DOHH2 (cell line): Measurements from ENCODE around the gene S100A16.

Source experiments
- H3F3A ChIP-seq: fragments of 200-600 bp; sonication (generic), shearing (Covaris generic); 2 replicates; pipeline ENCODE4 v1.6.0; 2016; ENCODE audit warnings: antibody characterized with exemption, mild to moderate bottlenecking; ENCODE audit not compliant: control insufficient read depth, insufficient read depth
- H3K27ac ChIP-seq: fragments of 200-600 bp; sonication (generic); 2 replicates; pipeline ENCODE4 v1.5.1; 2014; ENCODE audit warnings: low read depth, mild to moderate bottlenecking, low read length, moderate library complexity
- H3K27me3 ChIP-seq: fragments of 200-600 bp; sonication (generic); 2 replicates; pipeline ENCODE4 v1.6.1; 2014; ENCODE audit warnings: mild to moderate bottlenecking, low read length, mixed read lengths; ENCODE audit not compliant: control insufficient read depth
- H3K36me3 ChIP-seq: fragments of 200-600 bp; sonication (generic); 2 replicates; pipeline ENCODE4 v1.6.1; 2014; ENCODE audit warnings: mild to moderate bottlenecking, low read length, moderate library complexity, mixed read lengths; ENCODE audit not compliant: control insufficient read depth
- H3K4me1 ChIP-seq: fragments of 200-600 bp; sonication (generic); 2 replicates; pipeline ENCODE4 v1.6.1; 2014; ENCODE audit warnings: mild to moderate bottlenecking, low read length, mixed read lengths; ENCODE audit not compliant: control insufficient read depth
- H3K4me2 ChIP-seq: fragments of 200-600 bp; sonication (generic); 2 replicates; pipeline ENCODE4 v1.6.0; 2014; ENCODE audit warnings: mild to moderate bottlenecking, low read length, moderate library complexity
- H3K4me3 ChIP-seq: fragments of 200-600 bp; sonication (generic); 2 replicates; pipeline ENCODE4 v1.5.1; 2014; ENCODE audit warnings: mild to moderate bottlenecking, low read length, mixed read lengths
- H3K79me2 ChIP-seq: fragments of 200-600 bp; sonication (generic); 2 replicates; pipeline ENCODE4 v1.6.1; 2014; ENCODE audit warnings: mild to moderate bottlenecking, low read length, mixed read lengths; ENCODE audit not compliant: control insufficient read depth
- H3K9me2 ChIP-seq: fragments of 200-600 bp; sonication (generic); replicated peaks from 2 replicates; pipeline ENCODE4 v1.6.1; 2014; ENCODE audit warnings: mild to moderate bottlenecking, low read length, mixed read lengths; ENCODE audit not compliant: control insufficient read depth
- H3K9me3 ChIP-seq: fragments of 200-600 bp; sonication (generic); 2 replicates; pipeline ENCODE4 v1.6.1; 2014; ENCODE audit warnings: antibody characterized with exemption, low read length, mixed read lengths; ENCODE audit not compliant: control insufficient read depth, insufficient read depth
- H4K20me1 ChIP-seq: fragments of 200-600 bp; sonication (generic); 2 replicates; pipeline ENCODE4 v1.6.0; 2014; ENCODE audit warnings: low read depth, mild to moderate bottlenecking, antibody characterized with exemption, low read length, moderate library complexity; ENCODE audit not compliant: control insufficient read depth, insufficient read depth
- EZH2phosphoT487 ChIP-seq: fragments of 200-600 bp; sonication (generic); IDR thresholded peaks from 2 replicates; pipeline ENCODE4 v1.6.1; 2017; ENCODE audit warnings: borderline replicate concordance, mild to moderate bottlenecking, antibody characterized with exemption, low read length, moderate library complexity, mixed read lengths
- TF ChIP-seq, protein P1 (sequence below): fragments of 200-600 bp; sonication (generic); IDR thresholded peaks from one replicate; pipeline ENCODE4 v1.5.1; 2014; ENCODE audit warnings: antibody characterized with exemption, mild to moderate bottlenecking, low read depth, low read length; ENCODE audit not compliant: poor library complexity, severe bottlenecking

The S100A16 gene

DNA sequence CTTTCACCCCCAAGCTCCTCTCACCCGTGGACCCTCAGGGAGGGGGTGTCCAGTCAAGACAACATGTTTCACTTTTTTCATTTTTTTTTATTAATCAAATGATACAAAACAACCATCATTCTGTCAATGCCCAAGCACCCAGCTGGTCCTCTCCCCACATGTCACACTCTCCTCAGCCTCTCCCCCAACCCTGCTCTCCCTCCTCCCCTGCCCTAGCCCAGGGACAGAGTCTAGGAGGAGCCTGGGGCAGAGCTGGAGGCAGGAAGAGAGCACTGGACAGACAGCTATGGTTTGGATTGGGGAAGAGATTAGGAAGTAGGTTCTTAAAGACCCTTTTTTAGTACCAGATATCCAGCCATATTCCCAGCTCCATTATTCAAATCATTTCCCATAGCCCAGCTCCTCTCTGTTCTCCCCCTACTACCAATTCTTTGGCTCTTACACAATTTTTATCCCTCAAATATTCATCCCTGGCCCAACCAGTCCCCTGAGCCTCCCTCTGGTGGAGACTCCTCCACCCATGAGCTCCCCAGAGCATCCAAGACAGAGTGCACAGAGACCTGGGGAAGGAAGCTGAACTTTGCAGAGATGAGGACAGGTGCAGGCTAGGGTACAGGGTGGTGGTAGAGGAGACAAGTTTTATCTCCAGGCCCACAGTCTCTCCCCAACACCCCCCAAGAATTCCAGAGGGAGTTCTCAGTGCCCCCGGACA, 1.4 kb upstream of the S100A16 start:
- H3K9me3 ChIP-seq = no peaks in the 10 kb centered on the region
- no peaks in the 10 kb centered on the region for H4K20me1 ChIP-seq
- no peak overlapping the region for H3K4me3 ChIP-seq
- H3F3A ChIP-seq = no peaks in the 10 kb centered on the region
- no peaks in the 10 kb centered on the region for H3K9me2 ChIP-seq
- no peak overlapping the region for H3K4me2 ChIP-seq
- H3K27me3 ChIP-seq = no peaks in the 10 kb centered on the region
- peaks cover 6% of the 10 kb centered on the region for H3K4me1 ChIP-seq
- H3K36me3 ChIP-seq = peaks cover 10% of the 10 kb centered on the region
- no peak overlapping the region for H3K27ac ChIP-seq
- H3K79me2 ChIP-seq = no peaks in the 10 kb centered on the region
- TF ChIP-seq, protein P1, sequence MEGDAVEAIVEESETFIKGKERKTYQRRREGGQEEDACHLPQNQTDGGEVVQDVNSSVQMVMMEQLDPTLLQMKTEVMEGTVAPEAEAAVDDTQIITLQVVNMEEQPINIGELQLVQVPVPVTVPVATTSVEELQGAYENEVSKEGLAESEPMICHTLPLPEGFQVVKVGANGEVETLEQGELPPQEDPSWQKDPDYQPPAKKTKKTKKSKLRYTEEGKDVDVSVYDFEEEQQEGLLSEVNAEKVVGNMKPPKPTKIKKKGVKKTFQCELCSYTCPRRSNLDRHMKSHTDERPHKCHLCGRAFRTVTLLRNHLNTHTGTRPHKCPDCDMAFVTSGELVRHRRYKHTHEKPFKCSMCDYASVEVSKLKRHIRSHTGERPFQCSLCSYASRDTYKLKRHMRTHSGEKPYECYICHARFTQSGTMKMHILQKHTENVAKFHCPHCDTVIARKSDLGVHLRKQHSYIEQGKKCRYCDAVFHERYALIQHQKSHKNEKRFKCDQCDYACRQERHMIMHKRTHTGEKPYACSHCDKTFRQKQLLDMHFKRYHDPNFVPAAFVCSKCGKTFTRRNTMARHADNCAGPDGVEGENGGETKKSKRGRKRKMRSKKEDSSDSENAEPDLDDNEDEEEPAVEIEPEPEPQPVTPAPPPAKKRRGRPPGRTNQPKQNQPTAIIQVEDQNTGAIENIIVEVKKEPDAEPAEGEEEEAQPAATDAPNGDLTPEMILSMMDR = no peak
- no peak for TF ChIP-seq EZH2phosphoT487

DNA sequence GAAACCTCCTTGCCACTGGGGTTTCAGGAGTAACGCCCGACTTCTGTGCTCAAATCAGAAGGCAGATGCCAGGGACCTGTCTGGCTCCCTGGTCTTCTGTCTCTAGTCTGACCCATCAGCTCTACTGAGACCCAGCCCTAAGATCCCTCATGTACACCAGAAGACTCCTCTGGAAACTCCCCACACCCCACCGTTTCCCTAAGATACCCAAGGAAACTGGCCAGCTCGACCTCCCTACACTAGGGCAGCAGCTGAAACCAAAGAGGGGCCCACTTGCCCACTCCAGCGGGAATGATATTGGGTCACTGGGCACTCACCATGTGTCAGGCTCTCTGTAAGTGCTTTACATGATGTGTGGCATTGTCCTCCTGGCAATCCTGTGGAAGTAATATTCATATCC, 469 bp upstream of the S100A16 start:
- no peaks in the 10 kb centered on the region for H3K79me2 ChIP-seq
- H3F3A ChIP-seq = no peaks in the 10 kb centered on the region
- no peak overlapping the region for H3K4me3 ChIP-seq
- H3K36me3 ChIP-seq = 0 out of 2 replicates have a peak, but pooled peaks cover 3% of the 10 kb centered on the region
- no peaks in the 10 kb centered on the region for H4K20me1 ChIP-seq
- no peaks in the 10 kb centered on the region for H3K9me2 ChIP-seq
- peaks cover 6% of the 10 kb centered on the region for H3K4me1 ChIP-seq
- no peak overlapping the region for H3K27ac ChIP-seq
- TF ChIP-seq, protein P1 = no peak
- no peak for TF ChIP-seq EZH2phosphoT487
- H3K9me3 ChIP-seq = no peaks in the 10 kb centered on the region
- H3K27me3 ChIP-seq = no peaks in the 10 kb centered on the region
- H3K4me2 ChIP-seq = no peak overlapping the region

- H4K20me1 ChIP-seq = no peaks in the 10 kb centered on the region
- no peaks in the 10 kb centered on the region for H3K36me3 ChIP-seq
- no peak overlapping the region for H3K4me2 ChIP-seq
- H3K79me2 ChIP-seq = no peaks in the 10 kb centered on the region
- no peaks in the 10 kb centered on the region for H3F3A ChIP-seq
- no peaks in the 10 kb centered on the region for H3K9me2 ChIP-seq
- no peaks in the 10 kb centered on the region for H3K27me3 ChIP-seq
- TF ChIP-seq, protein P1 = no peak
- TF ChIP-seq EZH2phosphoT487 = no peak
- H3K4me3 ChIP-seq = no peak overlapping the region
- H3K4me1 ChIP-seq = no peaks in the 10 kb centered on the region
- H3K27ac ChIP-seq = no peak overlapping the region
- no peaks in the 10 kb centered on the region for H3K9me3 ChIP-seq
Measured at GRCh38 chr1:153612111-153612754, 704 bp downstream of the S100A16 start.
